Activated B cell treated with CpG ODN at 0.5 μM for 24 hours (primary cell): ENCODE measurements around the gene DIS3L2. TPM values are rescaled to one million over a fixed set of nuclear protein-coding genes. Genes with fewer than 3 reads are reported as not detected.

ENCODE experiments used
- ATAC-seq: fragments of 200-7000 bp; cut with Tn5 transposase; one replicate; pipeline ENCODE4 v1.10.0; 2021; ENCODE audit warnings: low read depth, mild to moderate bottlenecking, moderate library complexity
- CTCF ChIA-PET: fragments of 350-600 bp; sonication (Branson Sonifier 250); formaldehyde crosslinking; loops from one replicate; lab custom pipeline; 2021; ENCODE audit warnings: antibody characterized with exemption; lab: Charles Lee
- POLR2A ChIA-PET: fragments of 350-600 bp; sonication (Branson Sonifier 250); formaldehyde crosslinking; loops from one replicate; lab custom pipeline; 2021; ENCODE audit warnings: antibody characterized with exemption; lab: Charles Lee
- DNase-seq: peaks from one replicate; pipeline ENCODE4 v3.0.0; 2022
- H3K27ac Mint-ChIP-seq: one replicate; pipeline ENCODE4 v1.8.0; 2020; ENCODE audit warnings: mixed read lengths
- H3K27me3 Mint-ChIP-seq: one replicate; pipeline ENCODE4 v1.8.0; 2021; ENCODE audit warnings: mixed read lengths
- H3K36me3 Mint-ChIP-seq: one replicate; pipeline ENCODE4 v1.8.0; 2021; ENCODE audit warnings: low read depth, mixed read lengths
- H3K4me1 Mint-ChIP-seq: one replicate; pipeline ENCODE4 v1.8.0; 2021; ENCODE audit warnings: mixed read lengths
- H3K4me3 Mint-ChIP-seq: one replicate; pipeline ENCODE4 v1.8.0; 2020; ENCODE audit warnings: mild to moderate bottlenecking, mixed read lengths
- H3K9me3 Mint-ChIP-seq: one replicate; pipeline ENCODE4 v1.8.0; 2020; ENCODE audit warnings: mixed read lengths
- CTCF ChIP-seq: fragments of 200-600 bp; IDR thresholded peaks from one replicate; pipeline ENCODE4 v1.8.0; 2022; ENCODE audit warnings: antibody characterized with exemption, mild to moderate bottlenecking
- intact Hi-C: fragments of 100-400 bp; cut with micrococcal nuclease; formaldehyde crosslinking; loops from one replicate; pipeline ENCODE4 v1.15.1; 2024
- total RNA-seq: library from RNA; stranded (reverse); gene quantifications from 2 replicates; pipeline ENCODE4 v1.2.3, GENCODE V29; 2022

Gene DIS3L2
- total RNA-seq, 1 donor from 2014 or later, result 65.9 TPM

- no peaks in the 10 kb centered on the region for H3K9me3 Mint-ChIP-seq
- H3K4me3 Mint-ChIP-seq, result peak overlapping the region; percentile 65
- H3K36me3 Mint-ChIP-seq, result no peaks in the 10 kb centered on the region
- peaks cover 13% of the 10 kb centered on the region for H3K4me1 Mint-ChIP-seq
- intact Hi-C loops, result loop anchor here (5.0 kb wide), 1 partner anchor 35 kb away; the partner anchor contains the start of gene DIS3L2
- ChIA-PET CTCF (interaction anchor here (2.2 to 3.1 kb wide), 3 partner anchors 215 to 513 kb away, joined by 6 to 18 read pairs (median 7); no protein-coding TSS in a partner anchor), POLR2A (no interaction called here)
- H3K27ac Mint-ChIP-seq, result no peak overlapping the region
- peaks cover 44% of the 10 kb centered on the region for H3K27me3 Mint-ChIP-seq
- no peak for TF ChIP-seq CTCF
- ATAC-seq (no peak), DNase-seq (no peak)
These were observed 34.5 kb upstream of the DIS3L2 start for GRCh38 chr2:231926761-231927565.

- CTCF ChIA-PET, result interaction anchor here (0.8 to 3.1 kb wide), 2 partner anchors 214 to 399 kb away, joined by 4 to 18 read pairs; no protein-coding TSS in a partner anchor
- ATAC-seq, result no peak
- Mint-ChIP-seq H3K36me3 (no peaks in the 10 kb centered on the region), H3K4me3 (no peak overlapping the region), H3K27ac (no peak overlapping the region), H3K9me3 (no peaks in the 10 kb centered on the region), H3K4me1 (peaks cover 13% of the 10 kb centered on the region), H3K27me3 (peaks cover 41% of the 10 kb centered on the region)
- no peak for TF ChIP-seq CTCF
- POLR2A ChIA-PET, result interaction anchor here (0.6 kb wide), 1 partner anchor 610 kb away, joined by 3 read pairs; no protein-coding TSS in a partner anchor
- DNase-seq, result no peak
- intact Hi-C loops, result loop anchor here (5.0 kb wide), 1 partner anchor 35 kb away; the partner anchor contains the start of gene DIS3L2
These were observed 34.0 kb upstream of the DIS3L2 start for GRCh38 chr2:231927566-231927890.

DNA sequence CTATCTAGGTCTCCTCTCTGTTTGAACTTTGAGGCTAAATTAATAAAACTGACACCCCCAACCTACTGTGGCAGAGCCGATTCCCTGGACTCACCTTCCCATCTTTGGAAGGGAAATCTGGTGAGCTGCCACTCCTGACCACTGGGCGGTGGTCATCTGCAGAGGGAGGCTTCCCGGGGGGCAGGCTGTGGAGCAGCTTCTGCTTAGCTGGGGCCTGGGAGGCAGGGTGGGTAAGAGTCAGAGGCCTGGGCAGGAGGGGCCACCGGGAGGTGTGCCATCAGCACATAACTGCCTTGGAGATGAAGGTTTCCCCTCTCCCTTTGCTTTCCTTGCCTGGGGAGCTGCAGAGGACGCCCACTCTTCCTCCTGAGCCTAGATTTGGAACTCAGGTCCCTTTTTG is 33.0 kb upstream of the DIS3L2 start:
- H3K9me3 Mint-ChIP-seq, result no peaks in the 10 kb centered on the region
- H3K27me3 Mint-ChIP-seq, result peaks cover 43% of the 10 kb centered on the region
- DNase-seq (no peak), ATAC-seq (no peak)
- ChIA-PET CTCF (no interaction called here), POLR2A (no interaction called here)
- H3K36me3 Mint-ChIP-seq, result no peaks in the 10 kb centered on the region
- H3K4me1 Mint-ChIP-seq, result peaks cover 22% of the 10 kb centered on the region
- no peak for TF ChIP-seq CTCF
- H3K27ac Mint-ChIP-seq, result no peak overlapping the region
- no peak overlapping the region for H3K4me3 Mint-ChIP-seq
- intact Hi-C loops, result loop anchor here (5.0 kb wide), 1 partner anchor 34 kb away; the partner anchor contains the start of gene DIS3L2

DNA sequence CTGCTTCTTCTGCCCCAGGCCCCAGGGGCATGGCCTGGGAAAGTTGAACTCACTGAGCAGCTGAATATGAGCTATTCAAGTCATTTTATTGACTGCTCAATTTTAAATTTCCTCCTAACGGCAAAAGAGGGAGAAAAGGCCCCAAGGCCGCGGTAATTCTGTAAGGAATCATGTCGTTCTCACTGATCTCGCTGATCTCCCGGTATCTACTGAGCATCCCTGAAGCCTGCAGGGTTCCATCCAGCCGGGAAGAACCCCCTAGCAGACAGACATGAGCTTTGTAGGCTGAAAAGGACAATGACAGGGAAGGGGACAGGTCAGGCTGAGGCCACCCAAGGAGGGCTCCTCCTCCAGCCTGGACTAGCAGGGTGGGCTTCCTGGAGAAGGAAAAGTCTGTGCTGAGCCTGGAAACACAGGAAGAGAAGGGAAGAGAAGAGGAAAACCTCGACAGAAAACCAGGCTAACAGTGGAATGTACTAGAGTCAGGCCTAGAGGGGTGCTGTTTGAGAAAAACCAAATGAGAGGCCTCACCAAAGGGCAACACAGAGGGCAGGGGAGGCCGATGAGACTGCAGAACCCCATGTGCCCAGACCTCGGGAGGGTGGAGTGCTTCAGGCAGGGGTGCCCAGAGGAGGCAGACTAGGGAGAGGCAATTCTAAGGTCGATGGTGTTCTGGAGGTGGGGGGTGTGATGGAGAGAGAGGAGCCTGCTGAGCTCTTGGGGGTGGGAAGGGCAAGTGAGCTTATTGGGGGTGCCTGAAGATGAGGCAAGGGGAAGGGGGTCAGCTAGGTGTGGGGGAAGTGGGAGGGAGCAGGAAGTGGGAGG is 32.4 kb upstream of the DIS3L2 start:
- Mint-ChIP-seq H3K27me3 (peaks cover 37% of the 10 kb centered on the region), H3K9me3 (no peaks in the 10 kb centered on the region), H3K4me3 (no peak overlapping the region), H3K4me1 (peaks cover 23% of the 10 kb centered on the region), H3K27ac (no peak overlapping the region), H3K36me3 (no peaks in the 10 kb centered on the region)
- ATAC-seq, result no peak
- intact Hi-C loops, result loop anchor here (5.0 kb wide), 1 partner anchor 33 kb away; the partner anchor contains the start of gene DIS3L2
- ChIA-PET CTCF (no interaction called here), POLR2A (no interaction called here)
- TF ChIP-seq CTCF, result no peak
- DNase-seq, result no peak
